ENCODE results near the gene ZC3H7B.
"Not testable (repeated sequence)": the region's sequence is repeated elsewhere in the genome, so short reads cannot be mapped to it uniquely, and the experiment has no call there.

Gene ZC3H7B, protein sequence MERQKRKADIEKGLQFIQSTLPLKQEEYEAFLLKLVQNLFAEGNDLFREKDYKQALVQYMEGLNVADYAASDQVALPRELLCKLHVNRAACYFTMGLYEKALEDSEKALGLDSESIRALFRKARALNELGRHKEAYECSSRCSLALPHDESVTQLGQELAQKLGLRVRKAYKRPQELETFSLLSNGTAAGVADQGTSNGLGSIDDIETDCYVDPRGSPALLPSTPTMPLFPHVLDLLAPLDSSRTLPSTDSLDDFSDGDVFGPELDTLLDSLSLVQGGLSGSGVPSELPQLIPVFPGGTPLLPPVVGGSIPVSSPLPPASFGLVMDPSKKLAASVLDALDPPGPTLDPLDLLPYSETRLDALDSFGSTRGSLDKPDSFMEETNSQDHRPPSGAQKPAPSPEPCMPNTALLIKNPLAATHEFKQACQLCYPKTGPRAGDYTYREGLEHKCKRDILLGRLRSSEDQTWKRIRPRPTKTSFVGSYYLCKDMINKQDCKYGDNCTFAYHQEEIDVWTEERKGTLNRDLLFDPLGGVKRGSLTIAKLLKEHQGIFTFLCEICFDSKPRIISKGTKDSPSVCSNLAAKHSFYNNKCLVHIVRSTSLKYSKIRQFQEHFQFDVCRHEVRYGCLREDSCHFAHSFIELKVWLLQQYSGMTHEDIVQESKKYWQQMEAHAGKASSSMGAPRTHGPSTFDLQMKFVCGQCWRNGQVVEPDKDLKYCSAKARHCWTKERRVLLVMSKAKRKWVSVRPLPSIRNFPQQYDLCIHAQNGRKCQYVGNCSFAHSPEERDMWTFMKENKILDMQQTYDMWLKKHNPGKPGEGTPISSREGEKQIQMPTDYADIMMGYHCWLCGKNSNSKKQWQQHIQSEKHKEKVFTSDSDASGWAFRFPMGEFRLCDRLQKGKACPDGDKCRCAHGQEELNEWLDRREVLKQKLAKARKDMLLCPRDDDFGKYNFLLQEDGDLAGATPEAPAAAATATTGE

DNA sequence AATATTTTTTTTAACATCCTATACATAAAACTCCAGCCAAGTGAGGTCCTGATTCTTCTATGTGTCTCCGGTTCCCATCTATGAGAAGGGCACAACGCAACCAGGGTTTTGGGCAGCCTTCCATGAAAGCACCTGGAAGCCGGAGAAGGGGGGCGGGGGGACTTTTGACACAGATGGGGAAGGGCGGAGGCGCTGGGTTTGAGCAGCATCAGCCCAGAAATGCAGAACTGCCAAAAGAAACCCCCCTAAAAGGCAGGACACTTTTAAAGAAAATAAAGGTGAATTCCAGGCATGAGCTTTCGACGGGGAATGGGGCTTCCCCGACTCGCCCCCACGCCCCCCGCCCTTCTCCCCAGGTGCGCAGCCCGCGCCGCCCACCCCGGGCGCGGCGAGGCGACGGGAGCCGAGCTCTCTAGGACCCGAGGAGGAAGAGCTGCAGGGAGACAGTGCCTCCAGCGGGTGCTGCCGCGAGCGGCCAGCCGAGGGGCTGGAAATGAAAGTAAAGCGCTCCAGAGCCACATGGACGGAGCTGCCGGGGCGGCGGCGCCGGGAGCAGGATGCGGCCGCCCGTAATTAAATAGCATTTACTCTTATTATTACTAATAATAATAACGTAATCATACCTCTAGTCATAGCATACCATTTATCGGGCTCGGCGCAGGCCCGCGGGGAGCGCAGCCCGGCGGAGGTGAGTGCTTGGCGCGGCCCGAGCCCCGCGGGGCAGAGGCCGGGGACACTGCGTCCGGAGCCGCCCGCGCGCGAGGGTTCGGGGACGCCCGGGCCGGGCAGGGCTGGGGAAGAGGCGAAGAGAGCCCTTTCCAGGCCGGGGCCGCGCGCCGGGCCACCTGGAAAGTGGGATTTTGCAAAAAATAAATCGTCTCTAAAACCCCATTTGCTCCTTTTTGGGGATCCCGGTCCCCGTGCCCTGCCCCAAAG lies at the start of gene ZC3H7B:
Gene ZC3H7B (plus strand): TSS at position 441 of the 936 bp plus-strand sequence. CDS start 19,136 bp downstream, outside the sequence.
- H3K27me3 ChIP-seq (ENCODE audit: low read depth) = no peaks in the 10 kb centered on the region
- peak; percentile 78 to 86 for DNase-seq (ENCODE audit: low spot score in 2 of 2)
- H3K4me3 ChIP-seq = peak within 1 kb of the TSS; percentile 82
- peaks cover 8% of the 10 kb centered on the region; the same call in 1 of the 2 replicates for H3K36me3 ChIP-seq (replicated peaks)
- in situ Hi-C loops (cut with MboI; ENCODE audit: low sequenced_read_pairs) = no loop called here
- no peaks in the 10 kb centered on the region for H3K9me3 ChIP-seq
- peaks cover 10% of the 10 kb centered on the region for H3K4me1 ChIP-seq

DNA sequence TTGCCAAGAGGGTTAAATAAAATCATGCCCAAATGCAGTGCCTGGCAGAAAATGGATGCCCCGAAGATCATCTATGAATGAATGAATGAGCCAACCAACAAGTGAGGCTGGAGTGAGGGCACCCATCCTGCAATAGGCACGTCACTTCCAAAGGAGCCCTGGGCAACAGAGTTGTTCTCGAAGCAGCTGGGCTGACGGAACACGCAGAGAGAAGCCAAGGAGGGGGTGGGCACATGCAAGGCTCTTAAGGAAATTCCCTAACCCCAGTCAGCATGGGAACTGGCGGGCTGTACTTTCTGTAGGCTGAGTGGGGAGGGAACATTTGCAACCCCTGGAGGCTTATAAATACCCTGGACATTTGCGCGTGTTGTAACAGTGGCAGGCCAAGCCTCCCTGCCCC lies 49.0 kb upstream of the ZC3H7B start:
- Histone ChIP-seq H3K27me3 (ENCODE audit: low read depth) (no peaks in the 10 kb centered on the region), H3K4me3 (no peak overlapping the region), H3K4me1 (no peaks in the 10 kb centered on the region), H3K36me3 (replicated peaks) (peaks cover 95% of the 10 kb centered on the region), H3K9me3 (no peaks in the 10 kb centered on the region)
- DNase-seq (ENCODE audit: low spot score in 2 of 2) = no peak
- in situ Hi-C loops (cut with MboI; ENCODE audit: low sequenced_read_pairs) = no loop called here

DNA sequence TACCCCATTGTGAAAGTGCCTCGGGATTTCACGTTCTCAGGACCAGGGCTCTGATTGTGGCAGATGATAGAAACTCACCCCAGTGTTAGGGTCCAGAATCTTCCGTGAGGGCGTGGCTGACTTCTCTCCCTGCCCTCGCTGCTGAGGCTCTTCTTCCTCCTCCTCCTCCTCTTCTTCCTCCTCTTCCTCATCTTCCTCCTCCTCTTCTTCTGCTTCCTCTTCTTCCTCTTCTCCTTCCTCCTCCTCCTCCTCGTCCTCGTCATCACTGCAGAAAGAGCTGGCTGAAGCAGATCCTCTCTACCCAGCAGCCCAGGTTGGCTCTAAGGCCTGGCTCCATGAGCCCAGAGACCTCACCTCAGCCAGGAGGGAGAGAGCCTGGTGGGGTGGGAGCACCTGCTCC lies 47.1 kb upstream of the ZC3H7B start:
- in situ Hi-C loops (cut with MboI; ENCODE audit: low sequenced_read_pairs) = no loop called here
- Histone ChIP-seq H3K9me3 (no peaks in the 10 kb centered on the region), H3K4me3 (no peak overlapping the region), H3K4me1 (no peaks in the 10 kb centered on the region), H3K36me3 (replicated peaks) (peaks cover 96% of the 10 kb centered on the region), H3K27me3 (ENCODE audit: low read depth) (no peaks in the 10 kb centered on the region)
- DNase-seq (ENCODE audit: low spot score in 2 of 2) = no peak

DNA sequence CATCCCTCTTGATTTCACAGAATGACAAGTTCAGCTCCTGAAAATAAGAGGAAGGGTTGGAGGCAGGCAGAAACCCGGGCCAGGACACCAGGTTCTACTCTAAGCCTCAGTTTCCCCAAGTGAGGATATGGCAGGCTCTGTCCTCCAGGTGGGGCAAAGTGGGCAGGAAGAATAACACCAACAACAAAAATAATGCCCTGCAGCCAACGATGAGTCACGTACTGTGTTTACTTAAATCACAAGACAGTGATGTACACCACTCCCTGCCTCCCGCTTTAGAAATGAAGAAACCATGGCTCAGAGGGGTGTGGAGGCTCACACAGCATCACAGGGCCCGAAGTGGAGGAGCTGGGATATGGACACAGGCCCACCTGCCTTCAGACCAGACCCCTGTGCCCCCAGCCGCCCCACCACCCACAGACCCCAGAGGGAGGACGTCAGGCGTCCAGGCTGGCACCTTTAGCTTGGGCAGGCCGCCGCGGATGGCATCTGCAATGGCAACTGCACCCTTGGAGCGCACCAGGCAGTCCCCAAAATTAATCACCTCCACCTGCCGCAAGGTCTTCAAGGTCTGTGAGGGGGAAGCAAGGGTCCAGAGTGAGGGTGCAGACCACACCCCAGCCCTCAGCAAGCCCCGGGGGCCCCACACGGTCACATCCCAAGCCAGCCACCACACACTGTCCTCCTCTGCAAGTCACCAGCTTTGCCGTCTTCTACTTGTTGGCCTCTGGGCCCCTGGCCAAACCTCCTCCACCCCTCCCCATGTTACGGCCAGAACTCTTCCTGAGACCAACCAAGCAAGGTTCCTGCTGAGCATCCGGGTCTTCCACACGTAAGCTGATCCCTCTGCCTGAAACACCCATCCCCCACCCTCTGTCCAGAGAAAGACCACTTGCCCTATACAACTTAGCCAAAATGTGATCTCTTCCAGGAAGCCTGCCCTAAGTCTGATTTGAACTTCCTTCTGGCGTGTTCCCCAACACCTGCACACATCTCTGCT lies 44.8 kb upstream of the ZC3H7B start:
- DNase-seq (ENCODE audit: low spot score in 2 of 2) = no peak
- no peaks in the 10 kb centered on the region for H3K9me3 ChIP-seq
- in situ Hi-C loops (cut with MboI; ENCODE audit: low sequenced_read_pairs) = no loop called here

DNA sequence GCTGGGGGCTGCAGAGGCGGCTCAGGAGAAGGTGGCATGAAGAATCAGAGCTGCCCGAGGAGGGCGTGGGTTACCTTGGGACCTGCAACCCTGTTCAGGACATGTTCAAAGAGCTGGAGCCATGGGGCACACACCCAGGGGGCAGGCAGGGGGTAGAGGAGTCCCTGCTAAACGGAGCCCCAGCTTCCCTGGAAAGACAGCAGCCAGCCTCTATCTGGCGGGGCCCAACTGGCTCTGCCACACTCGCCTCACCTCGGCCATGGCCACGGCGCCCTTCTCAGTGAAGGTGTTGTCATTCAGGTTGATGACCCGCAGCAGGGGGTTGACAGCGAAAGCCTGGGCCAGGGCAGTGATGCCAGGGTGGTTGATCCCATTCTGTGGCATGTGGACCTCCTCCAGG lies 43.6 kb upstream of the ZC3H7B start:
- Histone ChIP-seq H3K4me1 (no peaks in the 10 kb centered on the region), H3K36me3 (replicated peaks) (peaks cover 96% of the 10 kb centered on the region), H3K9me3 (no peaks in the 10 kb centered on the region; the same call in 1 of the 2 replicates), H3K4me3 (no peak overlapping the region), H3K27me3 (ENCODE audit: low read depth) (no peaks in the 10 kb centered on the region)
- in situ Hi-C loops (cut with MboI; ENCODE audit: low sequenced_read_pairs) = no loop called here
- DNase-seq (ENCODE audit: low spot score in 2 of 2) = no peak

More for the DNA sequence above, 44.8 kb upstream of the ZC3H7B start:
- H3K36me3 ChIP-seq (replicated peaks) = peaks cover 96% of the 10 kb centered on the region
- no peak overlapping the region for H3K4me3 ChIP-seq
- no peaks in the 10 kb centered on the region for H3K27me3 ChIP-seq (ENCODE audit: low read depth)
- H3K4me1 ChIP-seq = no peaks in the 10 kb centered on the region

DNA sequence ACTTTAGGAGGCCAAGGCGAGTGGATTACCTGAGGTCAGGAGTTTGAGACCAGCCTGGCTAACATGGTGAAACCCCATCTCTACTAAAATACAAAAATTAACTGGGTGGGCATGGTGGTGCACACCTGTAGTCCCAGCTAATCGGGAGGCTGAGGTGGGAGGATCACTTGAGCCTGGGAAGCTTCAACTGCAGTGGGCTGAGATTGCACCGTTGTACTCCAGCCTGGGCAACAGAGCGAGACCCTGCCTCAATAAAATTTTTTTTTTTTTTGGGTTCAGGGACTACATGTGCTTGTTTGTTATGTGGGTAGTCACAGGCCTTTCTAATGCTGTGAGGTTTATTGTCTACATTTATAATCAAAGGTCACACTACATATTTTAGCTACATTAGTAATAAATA lies 41.6 kb upstream of the ZC3H7B start:
- peaks cover 98% of the 10 kb centered on the region for H3K36me3 ChIP-seq (replicated peaks)
- H3K9me3 ChIP-seq; in situ Hi-C loops (cut with MboI; ENCODE audit: low sequenced_read_pairs); H3K4me3 ChIP-seq; DNase-seq (ENCODE audit: low spot score in 2 of 2); H3K4me1 ChIP-seq; H3K27me3 ChIP-seq (ENCODE audit: low read depth): not testable (repeated sequence)

DNA sequence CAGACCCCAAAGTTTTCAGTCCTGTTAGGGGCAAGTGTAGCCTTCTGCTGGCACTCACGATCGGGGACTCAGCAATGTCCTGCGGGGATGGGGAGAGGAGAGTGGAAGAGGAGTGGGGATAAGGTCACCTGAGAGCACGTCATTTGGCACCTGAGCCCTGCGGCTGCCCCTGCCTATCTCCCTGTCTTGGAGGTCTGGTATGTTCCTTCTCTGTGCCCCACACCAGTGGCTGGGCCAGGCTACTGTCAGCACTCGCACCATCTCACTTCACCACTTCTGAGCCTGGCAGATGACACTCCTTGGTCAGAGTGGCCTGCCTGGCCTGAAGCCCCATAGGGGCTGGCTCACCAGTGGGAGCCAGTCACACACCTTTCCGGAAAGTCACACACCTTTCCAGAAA lies 40.5 kb upstream of the ZC3H7B start:
- no peaks in the 10 kb centered on the region for H3K4me1 ChIP-seq
- in situ Hi-C loops (cut with MboI; ENCODE audit: low sequenced_read_pairs) = no loop called here
- H3K36me3 ChIP-seq (replicated peaks) = peaks cover 100% of the 10 kb centered on the region
- H3K9me3 ChIP-seq = no peaks in the 10 kb centered on the region; the same call in 1 of the 2 replicates
- no peak overlapping the region for H3K4me3 ChIP-seq
- H3K27me3 ChIP-seq (ENCODE audit: low read depth) = no peaks in the 10 kb centered on the region
- DNase-seq (ENCODE audit: low spot score in 2 of 2) = no peak

DNA sequence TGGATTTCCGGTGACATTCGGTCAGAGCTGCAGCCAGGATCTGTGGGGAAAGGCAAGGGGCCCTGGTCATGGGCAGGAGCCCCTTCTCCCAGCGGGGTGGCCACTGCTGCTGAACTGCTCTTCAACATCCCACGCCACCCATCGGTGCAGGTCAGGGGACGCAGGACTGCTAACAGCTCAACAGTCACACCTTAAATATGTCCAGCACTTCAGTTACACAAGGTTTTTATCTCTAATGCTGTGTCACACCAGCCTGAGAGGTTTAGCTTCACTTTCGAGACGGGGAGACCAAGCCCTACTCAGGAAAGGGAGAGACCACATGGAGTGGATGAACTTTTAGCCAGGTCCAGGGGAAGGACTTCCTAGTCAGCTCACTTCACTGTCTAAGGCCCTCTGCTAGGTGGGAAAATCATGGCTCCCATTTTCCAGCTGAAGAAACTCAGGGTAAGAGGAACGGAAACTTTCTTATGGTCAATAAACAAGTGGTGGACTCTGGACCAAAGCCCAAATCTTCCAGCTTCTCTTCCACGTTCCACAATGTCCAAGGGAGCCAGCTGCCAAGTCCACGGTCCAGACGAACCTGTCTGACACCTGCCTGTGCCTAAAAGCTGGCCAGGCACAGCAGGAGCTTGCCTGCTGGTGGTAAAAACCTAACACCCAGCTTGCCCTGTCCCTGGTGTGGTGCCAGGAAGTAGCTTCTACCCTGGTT lies 39.6 kb upstream of the ZC3H7B start:
- no peak for DNase-seq (ENCODE audit: low spot score in 2 of 2)
- Histone ChIP-seq H3K27me3 (ENCODE audit: low read depth) (no peaks in the 10 kb centered on the region), H3K9me3 (no peaks in the 10 kb centered on the region; the same call in 1 of the 2 replicates), H3K36me3 (replicated peaks) (peaks cover 97% of the 10 kb centered on the region), H3K4me1 (no peaks in the 10 kb centered on the region), H3K4me3 (no peak overlapping the region)
- in situ Hi-C loops (cut with MboI; ENCODE audit: low sequenced_read_pairs) = no loop called here

DNA sequence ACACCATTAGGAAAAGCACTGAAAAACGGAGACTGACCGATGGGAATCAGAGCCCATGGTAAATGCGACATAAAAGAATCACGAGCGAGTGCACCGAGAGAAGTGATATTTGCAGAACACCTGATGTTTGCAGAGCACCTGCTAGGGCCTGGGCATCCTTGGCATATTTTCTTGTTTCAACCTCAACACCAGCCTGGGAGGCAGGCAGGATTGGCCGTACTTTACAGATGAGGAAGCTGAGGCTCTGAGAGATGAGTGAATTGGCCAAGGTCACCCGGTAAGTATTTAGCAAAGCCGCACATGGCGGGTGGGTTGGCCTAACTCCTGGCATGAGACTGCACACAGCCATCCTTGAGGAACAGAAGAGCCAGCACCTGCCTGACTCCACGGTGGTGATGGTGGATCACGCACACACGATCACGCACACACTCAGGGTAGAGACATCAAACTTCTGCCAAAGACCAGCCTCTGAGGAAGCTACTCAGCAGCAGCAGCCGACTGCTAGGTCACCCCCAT lies 39.0 kb upstream of the ZC3H7B start:
- Histone ChIP-seq H3K27me3 (ENCODE audit: low read depth) (no peaks in the 10 kb centered on the region), H3K9me3 (no peaks in the 10 kb centered on the region; the same call in 1 of the 2 replicates), H3K4me3 (no peak overlapping the region), H3K4me1 (no peaks in the 10 kb centered on the region), H3K36me3 (replicated peaks) (peaks cover 96% of the 10 kb centered on the region)
- no peak for DNase-seq (ENCODE audit: low spot score in 2 of 2)
- in situ Hi-C loops (cut with MboI; ENCODE audit: low sequenced_read_pairs) = no loop called here

DNA sequence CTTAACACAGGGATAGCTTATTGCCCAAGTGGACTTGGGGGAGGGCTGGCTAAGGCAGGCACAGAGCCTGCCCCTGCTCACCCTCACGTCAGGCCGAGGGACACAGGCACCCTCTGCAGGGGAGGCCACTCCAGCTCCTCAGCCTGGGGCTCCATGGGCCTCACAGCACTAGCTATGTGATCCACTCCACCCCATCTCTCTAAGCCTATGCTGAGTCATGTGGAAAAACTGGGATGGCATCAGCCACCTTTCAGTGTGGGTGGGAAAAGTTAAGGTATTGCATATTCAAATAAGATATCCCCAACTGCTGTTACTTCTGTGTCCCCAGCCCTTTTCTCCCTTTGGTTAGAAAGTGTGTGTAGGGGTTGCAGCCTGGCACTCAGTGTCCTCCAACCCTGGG lies 37.6 kb upstream of the ZC3H7B start:
- no peaks in the 10 kb centered on the region; the same call in 1 of the 2 replicates for H3K9me3 ChIP-seq
- in situ Hi-C loops (cut with MboI; ENCODE audit: low sequenced_read_pairs) = no loop called here
- DNase-seq (ENCODE audit: low spot score in 2 of 2) = no peak
- no peaks in the 10 kb centered on the region for H3K4me1 ChIP-seq
- H3K4me3 ChIP-seq = no peak overlapping the region
- peaks cover 96% of the 10 kb centered on the region for H3K36me3 ChIP-seq (replicated peaks)
- H3K27me3 ChIP-seq (ENCODE audit: low read depth) = no peaks in the 10 kb centered on the region

DNA sequence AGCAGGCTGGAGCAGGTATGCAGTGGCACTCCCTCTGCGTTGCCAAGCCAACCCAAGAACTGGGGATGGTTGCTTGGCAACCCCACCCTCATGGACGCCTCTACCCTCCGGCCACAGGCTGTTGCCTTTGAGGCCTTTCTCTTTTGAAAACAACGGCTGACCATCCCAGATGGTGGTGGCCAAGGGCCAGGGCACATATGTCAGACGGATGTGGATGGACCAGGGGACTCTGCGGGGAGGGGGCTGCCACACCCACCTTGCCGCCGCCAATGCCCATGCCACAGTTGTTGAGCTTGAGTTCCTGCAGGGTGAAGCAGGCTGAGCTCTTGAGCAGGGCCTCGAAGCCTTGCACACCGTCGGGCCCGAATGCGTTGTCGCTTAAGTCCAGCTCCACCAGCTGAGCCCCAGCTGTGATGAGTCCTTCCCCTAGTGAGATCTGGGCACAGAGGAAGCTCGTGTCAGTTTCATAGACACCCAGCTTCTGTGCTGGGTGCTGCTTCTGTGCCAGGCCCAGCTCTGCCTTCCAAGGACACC lies 36.9 kb upstream of the ZC3H7B start:
- in situ Hi-C loops (cut with MboI; ENCODE audit: low sequenced_read_pairs) = no loop called here
- peaks cover 96% of the 10 kb centered on the region for H3K36me3 ChIP-seq (replicated peaks)

More for the DNA sequence above, 36.9 kb upstream of the ZC3H7B start:
- Histone ChIP-seq H3K4me1 (no peaks in the 10 kb centered on the region), H3K9me3 (no peaks in the 10 kb centered on the region; the same call in 1 of the 2 replicates), H3K27me3 (ENCODE audit: low read depth) (no peaks in the 10 kb centered on the region), H3K4me3 (no peak overlapping the region)
- DNase-seq (ENCODE audit: low spot score in 2 of 2) = no peak

All from HAP-1 (cell line).